ENCODE data around the gene AGPAT1. TPM values are rescaled to one million over a fixed set of nuclear protein-coding genes. Genes with fewer than 3 reads are reported as not detected.

The AGPAT1 gene
- 68.5 and 73.0 TPM in 2 replicates for total RNA-seq

GRCh38 chr6:32175711-32176475 lies at the start of gene AGPAT1:
Gene AGPAT1 (minus strand): TSS chr6:32176084. CDS start chr6:32171496, 4,588 bp downstream.

GRCh38 chr6:32223258-32224235 lies 47.7 kb upstream of the AGPAT1 start, which contains the start of gene NOTCH4:
Gene NOTCH4 (minus strand): TSS chr6:32224067. CDS start chr6:32223928, 139 bp downstream.

DNA sequence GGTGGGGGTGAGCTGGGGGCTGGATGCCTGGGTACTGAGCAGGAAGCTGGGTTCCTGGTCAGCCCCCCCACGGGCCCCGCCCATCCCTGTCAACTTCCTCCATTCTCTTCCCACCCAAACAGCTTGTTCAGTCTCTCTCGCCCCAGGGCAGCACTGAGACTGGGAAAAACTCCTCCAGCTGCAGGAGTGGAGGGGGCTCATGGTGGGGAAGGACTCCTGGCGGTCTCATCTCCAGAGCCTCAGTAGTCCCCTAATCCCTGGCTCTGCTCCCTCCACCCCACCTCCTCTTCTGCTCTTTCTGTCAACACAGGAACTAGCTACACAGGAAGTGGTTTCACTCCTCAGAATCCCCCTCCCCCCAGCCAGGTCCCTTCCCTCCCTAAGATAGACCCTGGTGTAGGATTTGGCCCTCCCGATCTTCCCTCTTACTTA lies 16.7 kb upstream of the AGPAT1 start, which contains the start of gene GPSM3:
Gene GPSM3, minus strand, starts transcription at position 36 of the 432 bp plus-strand sequence. CDS start 130 bp downstream, outside the sequence.

DNA sequence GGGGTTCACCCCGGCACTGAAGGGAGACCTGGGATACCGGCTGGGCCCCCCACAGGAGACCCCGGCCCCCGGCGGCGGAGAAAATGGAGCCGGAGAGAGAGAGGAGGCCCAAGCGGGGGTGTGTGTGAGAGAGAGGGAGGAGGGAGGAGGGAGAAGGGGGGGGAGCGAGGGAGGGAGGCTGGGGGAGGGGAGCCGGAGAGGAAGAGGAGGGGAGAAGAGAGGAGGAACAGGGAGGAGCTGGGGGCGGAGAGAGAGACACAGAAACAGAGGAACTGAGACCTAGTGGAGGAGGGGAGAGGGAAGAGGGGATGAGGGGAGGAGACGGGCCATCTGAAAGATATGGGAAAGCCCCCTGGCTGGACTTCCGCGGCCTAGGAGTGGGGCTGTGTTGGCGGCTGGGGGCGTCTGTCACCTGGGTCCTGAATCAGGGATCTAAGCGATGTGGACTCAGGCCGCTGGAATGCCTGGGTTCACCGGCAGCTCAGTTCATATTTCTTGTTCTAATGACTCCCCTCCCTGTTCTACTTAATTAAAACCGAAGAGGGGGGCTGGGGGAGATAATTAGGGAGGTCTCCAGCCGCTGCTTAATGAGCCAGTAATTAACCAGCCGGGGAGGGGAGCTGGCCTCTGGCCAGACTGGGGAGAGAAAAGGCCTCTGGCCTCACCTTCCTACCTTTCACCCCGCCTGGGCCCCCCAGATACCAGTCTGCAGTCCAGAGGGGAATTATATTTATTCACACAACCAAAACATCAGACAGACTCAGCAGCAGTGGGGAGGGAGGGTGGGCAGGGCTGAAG lies 14.4 kb upstream of the AGPAT1 start, which contains the start of gene PBX2:
Gene PBX2, minus strand, starts transcription at position 149 of the 798 bp plus-strand sequence. CDS start 287 bp downstream, outside the sequence.

DNA sequence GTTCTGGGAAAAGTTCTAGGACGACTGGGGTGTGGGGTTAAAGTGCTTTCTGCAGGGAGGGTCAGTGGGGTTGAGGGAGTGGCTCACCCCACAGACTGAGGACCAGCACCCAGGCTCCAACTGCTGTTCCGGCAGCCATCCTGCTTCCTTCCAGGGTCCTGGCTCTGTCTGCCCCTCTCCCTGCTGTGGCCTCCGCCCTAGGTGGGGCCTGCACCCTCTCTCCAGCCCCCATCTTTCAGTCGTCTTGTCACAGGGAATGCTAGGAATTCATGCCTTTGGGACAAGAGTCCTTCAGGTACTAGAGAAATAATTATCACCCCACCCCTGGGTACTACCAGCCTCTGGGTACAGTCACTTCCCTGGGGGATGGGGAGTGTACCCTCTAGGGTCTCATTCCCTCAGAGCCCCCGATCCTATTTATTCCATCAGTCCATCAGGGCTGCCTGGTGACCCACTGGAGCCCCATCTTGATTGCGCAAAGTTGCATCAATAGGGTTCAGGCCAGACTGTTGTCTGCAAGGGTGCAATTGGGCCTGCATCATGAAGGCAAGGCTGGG lies 8.3 kb upstream of the AGPAT1 start, which contains the start of gene AGER:
Gene AGER, minus strand, starts transcription at position 170 of the 557 bp plus-strand sequence. Its CDS starts 31 bp downstream, at position 139.

GRCh38 chr6:32177788-32178546 lies 2.1 kb upstream of the AGPAT1 start, which contains the start of gene RNF5:
Gene RNF5 (plus strand): TSS chr6:32178405. CDS start chr6:32178512, 107 bp downstream.

GRCh38 chr6:32164295-32164694 lies 11.6 kb downstream of the AGPAT1 start, which contains the start of gene EGFL8:
Gene EGFL8 (plus strand): TSS chr6:32164595. CDS start chr6:32166166, 1,571 bp downstream.

GRCh38 chr6:32153564-32154513 lies 22.0 kb downstream of the AGPAT1 start, which contains the start of gene PPT2:
Gene PPT2 (plus strand): TSS chr6:32154141. CDS start chr6:32154595, 454 bp downstream.

DNA sequence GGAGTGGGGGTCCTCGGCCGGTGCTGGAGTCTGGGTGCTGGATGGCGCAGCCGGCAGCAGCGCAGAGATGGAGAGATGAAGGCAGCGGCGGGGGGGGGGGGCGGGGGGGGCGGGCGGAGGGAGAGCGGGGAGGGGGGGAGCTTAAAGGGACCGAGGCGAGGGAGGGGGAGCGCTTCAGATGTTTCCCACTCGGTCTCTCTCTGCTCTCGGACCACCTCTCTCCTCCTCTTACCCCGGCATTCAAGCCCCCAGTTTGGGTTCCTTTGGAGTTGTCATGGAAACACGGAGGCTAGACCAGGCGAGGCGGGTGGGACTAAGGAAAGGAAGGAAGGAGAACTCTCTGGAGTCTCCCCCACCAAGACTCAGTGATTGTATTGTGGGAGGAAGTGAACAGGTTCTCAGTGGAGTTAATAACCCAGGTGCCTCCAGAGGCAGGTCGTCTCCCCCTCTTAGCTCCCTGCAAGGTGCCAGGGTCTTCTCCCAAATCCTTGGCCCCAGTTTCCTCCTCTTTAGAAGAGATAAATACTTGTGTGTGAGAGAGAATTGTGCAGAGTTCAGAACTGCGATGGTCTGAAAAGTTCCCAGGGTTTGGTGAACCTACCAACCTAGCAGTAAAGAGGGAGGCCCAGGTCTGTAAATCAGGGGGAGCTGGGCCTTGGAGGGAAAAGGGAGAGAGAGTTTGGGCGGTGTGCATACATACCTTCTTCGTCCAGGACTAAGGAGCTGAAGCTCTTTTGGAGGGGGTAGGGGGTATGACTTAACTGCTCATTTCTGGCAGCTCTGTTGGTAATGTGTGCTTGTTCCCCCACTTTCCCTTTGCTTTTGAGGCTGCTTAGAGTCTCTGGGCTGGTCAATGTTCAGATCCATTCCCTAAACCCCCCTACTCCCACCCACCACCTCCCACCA lies 23.8 kb downstream of the AGPAT1 start, which contains the start of gene PRRT1:
Gene PRRT1, minus strand, starts transcription at position 77 of the 906 bp plus-strand sequence. CDS start 112 bp downstream, outside the sequence.

GRCh38 chr6:32127717-32128592 lies 47.9 kb downstream of the AGPAT1 start, which contains the start of gene ATF6B:
Gene ATF6B (minus strand): TSS chr6:32128246. CDS start chr6:32128207, 39 bp downstream.

Other genes with a start within 250 kb of the AGPAT1 start
- gene C2, start 248.4 kb downstream of the AGPAT1 start, total RNA-seq: 0.17 and 0.30 TPM in 2 replicates
- gene CFB, start 230.0 kb downstream of the AGPAT1 start, total RNA-seq: 2.0 and 2.7 TPM in 2 replicates
- gene NELFE, start 217.1 kb downstream of the AGPAT1 start, total RNA-seq: 142 and 144 TPM in 2 replicates
- 44.4 and 46.7 TPM in 2 replicates for gene SKIC2, start 216.9 kb downstream of the AGPAT1 start, total RNA-seq
- 17.5 and 21.9 TPM in 2 replicates for gene DXO, start 203.9 kb downstream of the AGPAT1 start, total RNA-seq
- gene C4A, start 194.0 kb downstream of the AGPAT1 start, total RNA-seq: 2.7 and 2.8 TPM in 2 replicates
- gene C4B, start 161.3 kb downstream of the AGPAT1 start, total RNA-seq: 1.5 and 2.2 TPM in 2 replicates
- gene CYP21A2, start 137.7 kb downstream of the AGPAT1 start, total RNA-seq: 0.17 TPM in 1 of 2 replicates, not detected in the other
- under 0.01 and 0.17 TPM in 2 replicates for gene TNXB, start 66.7 kb downstream of the AGPAT1 start, total RNA-seq
- 25.9 and 31.4 TPM in 2 replicates for gene ATF6B, start 47.8 kb downstream of the AGPAT1 start, total RNA-seq
- gene FKBPL, start 45.8 kb downstream of the AGPAT1 start, total RNA-seq: 6.4 and 6.7 TPM in 2 replicates
- gene PRRT1, start 24.1 kb downstream of the AGPAT1 start, total RNA-seq: 0.15 and 0.17 TPM in 2 replicates
- 12.2 and 13.6 TPM in 2 replicates for gene PPT2, start 21.9 kb downstream of the AGPAT1 start, total RNA-seq
- gene EGFL8, start 11.5 kb downstream of the AGPAT1 start, total RNA-seq: 0.89 and 1.2 TPM in 2 replicates
- gene RNF5, start 2.3 kb upstream of the AGPAT1 start, total RNA-seq: 74.6 and 80.7 TPM in 2 replicates
- 1.0 and 1.3 TPM in 2 replicates for gene AGER, start 8.2 kb upstream of the AGPAT1 start, total RNA-seq
- gene PBX2, start 14.1 kb upstream of the AGPAT1 start, total RNA-seq: 26.9 and 31.5 TPM in 2 replicates
- 11.3 and 15.0 TPM in 2 replicates for gene GPSM3, start 16.6 kb upstream of the AGPAT1 start, total RNA-seq
- gene NOTCH4, start 48.0 kb upstream of the AGPAT1 start, total RNA-seq: 2.0 and 2.5 TPM in 2 replicates
- not detected in 2 replicates for gene TSBP1, start 195.8 kb upstream of the AGPAT1 start, total RNA-seq
- not detected in 2 replicates for gene BTNL2, start 231.1 kb upstream of the AGPAT1 start, total RNA-seq

Measured in bronchus fibroblast of lung (primary cell).